ENCODE data around the gene PPP1R9A.

Gene PPP1R9A

GRCh38 chr7:95303013-95303905 is 395.9 kb downstream of the PPP1R9A start:
- H3K36me3 ChIP-seq, result no peaks in the 10 kb centered on the region
- DNase-seq, result no peak
- intact Hi-C loops (cut with DNase I; ENCODE audit: low total_unique reads), result no loop called here

DNA sequence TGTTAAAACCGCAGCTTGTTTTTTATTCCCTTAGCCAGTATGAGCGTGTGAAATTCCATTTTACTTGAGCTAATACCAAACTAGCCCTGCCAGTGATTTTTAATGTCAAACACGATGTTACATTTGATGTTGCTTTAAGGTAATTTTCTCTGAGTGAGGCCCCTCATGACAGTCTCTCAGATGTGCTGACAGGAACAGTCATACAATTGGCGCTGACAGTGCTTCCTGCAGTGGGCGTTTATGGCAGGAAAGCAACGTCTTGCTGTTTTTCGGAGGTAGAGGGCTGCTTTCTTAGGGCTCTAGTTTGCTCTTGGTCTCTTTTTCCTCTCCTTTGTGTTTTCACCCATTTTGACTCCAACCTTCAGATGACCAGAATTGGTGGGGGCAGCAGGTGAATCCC is 397.6 kb downstream of the PPP1R9A start:
- no peaks in the 10 kb centered on the region for H3K36me3 ChIP-seq
- TF ChIP-seq CTCF (IDR thresholded peaks at IDR 0.05), result no peak
- no peak for DNase-seq
- no peaks in the 10 kb centered on the region for H3K9me3 ChIP-seq
- intact Hi-C loops (cut with DNase I; ENCODE audit: low total_unique reads), result no loop called here
- no peaks in the 10 kb centered on the region for H3K4me1 ChIP-seq
- H3K27me3 ChIP-seq, result no peaks in the 10 kb centered on the region
- H3K4me3 ChIP-seq, result no peak overlapping the region
- H3K27ac ChIP-seq, result no peak overlapping the region

More at GRCh38 chr7:95303013-95303905, 395.9 kb downstream of the PPP1R9A start:
- Histone ChIP-seq H3K4me3 (no peak overlapping the region), H3K9me3 (no peaks in the 10 kb centered on the region), H3K27me3 (no peaks in the 10 kb centered on the region), H3K27ac (no peak overlapping the region), H3K4me1 (no peaks in the 10 kb centered on the region)
- TF ChIP-seq CTCF (IDR thresholded peaks at IDR 0.05), result no peak

DNA sequence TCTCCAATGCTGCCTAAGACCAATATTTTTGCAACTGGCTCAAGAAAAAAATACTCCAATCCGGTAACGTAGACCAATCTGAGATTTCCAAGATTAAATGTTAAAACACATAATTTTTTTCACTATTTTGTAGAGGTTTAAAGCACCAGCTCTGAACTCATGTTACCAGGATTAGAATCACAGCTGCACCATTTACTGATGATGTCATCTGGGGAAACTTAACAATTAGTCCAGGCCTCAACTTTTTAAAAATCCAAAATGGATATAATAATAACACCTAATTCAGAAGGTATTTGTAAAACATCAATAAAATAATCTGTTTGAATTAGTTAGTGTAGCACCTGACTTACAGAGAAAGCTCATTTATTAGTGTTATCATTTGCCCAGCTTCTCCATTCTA is 402.6 kb downstream of the PPP1R9A start:
- Histone ChIP-seq H3K27me3 (no peaks in the 10 kb centered on the region), H3K9me3 (no peaks in the 10 kb centered on the region), H3K4me3 (no peak overlapping the region), H3K27ac (no peak overlapping the region), H3K36me3 (no peaks in the 10 kb centered on the region), H3K4me1 (no peaks in the 10 kb centered on the region)
- intact Hi-C loops (cut with DNase I; ENCODE audit: low total_unique reads), result no loop called here
- no peak for DNase-seq
- no peak for TF ChIP-seq CTCF (IDR thresholded peaks at IDR 0.05)

- H3K36me3 ChIP-seq, result no peaks in the 10 kb centered on the region
- H3K4me3 ChIP-seq, result no peak overlapping the region
- H3K9me3 ChIP-seq, result no peaks in the 10 kb centered on the region
- intact Hi-C loops (cut with DNase I; ENCODE audit: low total_unique reads), result no loop called here
- H3K4me1 ChIP-seq, result no peaks in the 10 kb centered on the region
- no peaks in the 10 kb centered on the region for H3K27me3 ChIP-seq
- TF ChIP-seq CTCF (IDR thresholded peaks at IDR 0.05), result no peak
- H3K27ac ChIP-seq, result no peak overlapping the region
- no peak for DNase-seq
Observed at GRCh38 chr7:95311389-95311788, 404.0 kb downstream of the PPP1R9A start.

- H3K27ac ChIP-seq, result no peak overlapping the region
- TF ChIP-seq CTCF (IDR thresholded peaks at IDR 0.05), result no peak
- DNase-seq, result no peak
- H3K9me3 ChIP-seq, result no peaks in the 10 kb centered on the region
- intact Hi-C loops (cut with DNase I; ENCODE audit: low total_unique reads), result no loop called here
- H3K27me3 ChIP-seq, result no peaks in the 10 kb centered on the region
- H3K4me1 ChIP-seq, result no peaks in the 10 kb centered on the region
- H3K4me3 ChIP-seq, result no peak overlapping the region
- no peaks in the 10 kb centered on the region for H3K36me3 ChIP-seq
Observed at GRCh38 chr7:95312561-95312960, 405.2 kb downstream of the PPP1R9A start.
